Urothelium cell line (cell line): ENCODE measurements around the gene FRMD3.

Experiments
- DNase-seq: peaks from one replicate; pipeline ENCODE4 v3.0.0; 2011; ENCODE audit warnings: low spot score, mixed read lengths
- FAIRE-seq: peaks from 2 replicates; lab custom pipeline; 2011; peaks lifted over from hg19 to GRCh38; lab: Jason Lieb, UNC

The FRMD3 gene

DNA sequence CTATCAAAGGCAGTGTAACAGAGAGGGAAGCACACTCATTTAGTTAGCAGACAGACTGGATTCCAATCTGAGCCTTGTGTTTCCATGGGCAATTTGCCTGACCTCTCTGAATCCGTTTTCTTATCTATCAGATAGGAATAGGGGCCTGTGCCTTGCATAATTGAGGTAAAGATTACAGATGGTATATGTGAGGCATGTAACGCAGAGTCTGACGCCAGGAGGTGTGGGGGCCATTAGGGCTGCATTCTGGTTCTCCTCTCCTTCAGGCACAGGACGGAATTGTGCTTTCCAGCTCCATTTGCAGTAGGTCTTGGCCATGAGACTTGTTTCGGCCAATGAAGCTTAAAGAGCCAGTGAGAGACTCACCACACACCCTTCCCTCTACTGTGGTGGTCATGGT, 97.6 kb downstream of the FRMD3 start:
- FAIRE-seq = no peak
- no peak for DNase-seq

DNA sequence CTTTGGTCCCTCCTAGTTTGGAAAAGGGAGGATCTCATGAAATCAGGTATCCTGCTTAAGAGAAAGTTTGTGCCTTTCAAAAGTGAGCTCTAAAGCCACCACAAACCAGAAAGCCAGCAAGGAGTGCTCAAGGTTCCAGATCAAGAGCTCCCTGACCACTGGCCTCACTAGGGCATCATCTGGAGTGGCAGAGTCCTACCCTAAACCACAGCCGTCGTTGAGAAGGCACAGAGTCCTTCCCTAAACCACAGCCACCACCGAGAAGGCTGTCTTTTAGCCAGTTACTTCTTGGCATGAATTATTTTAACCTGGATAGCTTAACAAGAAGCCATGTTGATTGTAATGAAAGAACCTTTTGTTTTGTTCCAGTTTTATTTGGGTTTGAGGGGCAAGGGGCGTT, 102.9 kb downstream of the FRMD3 start:
- DNase-seq (no peak), FAIRE-seq (no peak)

GRCh38 chr9:83434254-83434653, 103.9 kb downstream of the FRMD3 start:
- no peak for FAIRE-seq
- no peak for DNase-seq

DNA sequence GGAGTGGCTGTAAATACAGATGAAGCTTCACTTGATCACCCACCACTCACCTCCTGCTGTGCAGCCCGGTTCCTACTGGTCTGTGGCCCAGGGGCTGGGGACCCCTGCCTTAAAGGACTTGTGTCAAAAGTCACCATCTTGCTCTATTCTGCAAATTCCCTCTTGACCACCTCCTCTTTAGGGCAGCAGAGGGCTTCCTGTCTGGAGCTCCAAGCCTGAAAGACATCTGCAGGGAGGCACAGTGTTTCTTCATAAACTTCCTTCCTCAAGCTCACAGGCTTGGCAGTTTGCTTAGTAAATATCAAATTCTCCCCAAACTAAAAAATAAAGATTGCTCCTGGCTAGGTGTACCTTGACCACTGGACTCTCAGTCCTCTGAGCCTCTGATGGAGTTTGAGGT, 104.4 kb downstream of the FRMD3 start:
- DNase-seq (no peak), FAIRE-seq (no peak)

DNA sequence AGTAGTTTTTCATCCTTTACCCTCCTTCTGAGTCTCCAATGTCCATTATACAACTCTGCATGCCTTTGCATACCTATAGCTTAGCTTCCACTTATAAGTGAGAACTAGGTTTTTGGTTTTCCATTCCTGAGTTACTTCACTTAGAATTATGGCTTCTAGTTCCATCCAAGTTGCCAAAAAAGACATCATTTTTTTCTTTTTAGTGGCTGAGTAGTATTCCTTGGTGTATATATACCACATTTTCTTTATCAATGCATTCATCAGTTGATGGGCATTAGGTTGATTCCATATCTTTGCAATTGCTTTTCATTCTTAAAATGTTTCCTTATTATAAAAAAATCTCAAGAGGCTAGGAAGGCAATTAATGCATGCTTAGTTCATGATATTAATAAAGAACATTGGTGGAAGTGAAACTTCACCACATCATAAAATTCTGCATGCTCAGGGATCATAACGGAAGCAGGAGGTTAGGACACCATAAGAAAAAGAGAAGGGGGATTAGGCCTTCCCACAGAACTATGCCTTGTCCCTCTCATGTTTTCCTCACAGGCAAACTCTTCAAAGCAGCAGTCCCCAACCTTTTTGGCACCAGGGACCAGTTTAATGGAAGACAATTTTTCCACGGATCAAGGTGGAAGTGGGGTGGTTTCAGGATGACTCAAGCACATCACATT, 105.2 kb downstream of the FRMD3 start:
- no peak for DNase-seq
- no peak for FAIRE-seq

GRCh38 chr9:83432104-83432627, 106.0 kb downstream of the FRMD3 start:
- FAIRE-seq (no peak), DNase-seq (peak; percentile 83)

DNA sequence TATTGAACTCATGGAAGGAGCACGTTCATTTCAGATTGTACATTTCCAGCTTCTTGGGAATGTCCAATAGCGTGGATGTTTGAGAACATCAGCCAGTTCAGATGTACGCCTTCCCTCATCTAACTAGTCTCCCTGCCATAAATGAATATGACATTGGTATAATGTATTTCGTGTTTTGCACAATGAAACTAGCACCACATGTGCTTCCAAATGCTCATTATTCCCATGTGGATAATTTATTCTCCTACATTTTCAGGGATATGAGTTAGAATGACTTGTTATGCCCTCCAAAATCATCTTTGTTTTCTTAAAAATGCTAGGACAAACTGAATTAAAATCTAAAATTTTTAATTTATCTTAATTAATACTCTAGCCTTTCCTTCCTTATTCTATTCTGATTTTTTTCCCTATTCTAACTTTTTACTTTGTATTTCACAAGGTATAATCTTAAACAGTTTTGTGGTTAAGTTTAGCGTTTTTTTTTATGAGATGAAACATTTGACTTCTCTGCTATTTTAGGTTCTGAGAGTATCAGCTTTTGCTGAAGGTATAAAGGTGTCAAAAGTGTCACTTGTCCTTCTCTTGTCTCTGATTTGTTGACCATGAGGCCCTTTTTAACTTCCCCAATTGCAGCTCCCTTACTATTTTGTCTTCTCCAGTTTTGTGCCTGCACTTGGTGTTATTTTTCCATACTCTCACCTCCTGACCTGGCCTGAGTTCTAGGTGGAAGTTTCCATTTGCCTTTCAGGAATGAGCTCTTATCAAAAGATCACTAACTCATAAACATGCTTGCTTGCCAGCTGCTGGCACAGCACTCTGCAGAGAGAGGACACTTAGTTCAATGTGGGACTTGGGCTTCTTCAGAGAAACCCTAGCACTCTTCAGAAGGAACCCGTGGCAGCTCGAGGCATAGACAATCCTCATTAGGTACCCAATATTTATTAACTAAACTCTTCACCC, 106.8 kb downstream of the FRMD3 start:
- FAIRE-seq (no peak), DNase-seq (no peak)

DNA sequence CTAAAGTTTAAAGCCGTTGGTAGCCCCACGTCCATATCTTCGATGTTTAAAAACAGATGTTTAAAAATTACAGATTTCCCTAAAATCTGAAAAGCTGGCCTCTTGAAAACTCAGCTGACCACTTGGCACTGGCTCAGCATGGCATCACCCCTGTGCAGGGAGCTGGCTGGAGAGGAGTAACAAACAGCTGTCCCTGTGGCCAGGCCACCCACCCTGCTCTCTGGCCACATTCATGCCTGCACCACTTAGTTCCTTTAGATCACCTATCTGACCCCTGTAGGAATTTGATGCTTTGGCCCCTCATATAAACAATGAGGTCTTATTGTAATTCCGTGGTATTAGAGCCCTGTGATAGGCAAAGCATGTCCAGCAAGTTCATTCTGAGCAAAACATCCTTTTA, 107.5 kb downstream of the FRMD3 start:
- DNase-seq = no peak
- no peak for FAIRE-seq

DNA sequence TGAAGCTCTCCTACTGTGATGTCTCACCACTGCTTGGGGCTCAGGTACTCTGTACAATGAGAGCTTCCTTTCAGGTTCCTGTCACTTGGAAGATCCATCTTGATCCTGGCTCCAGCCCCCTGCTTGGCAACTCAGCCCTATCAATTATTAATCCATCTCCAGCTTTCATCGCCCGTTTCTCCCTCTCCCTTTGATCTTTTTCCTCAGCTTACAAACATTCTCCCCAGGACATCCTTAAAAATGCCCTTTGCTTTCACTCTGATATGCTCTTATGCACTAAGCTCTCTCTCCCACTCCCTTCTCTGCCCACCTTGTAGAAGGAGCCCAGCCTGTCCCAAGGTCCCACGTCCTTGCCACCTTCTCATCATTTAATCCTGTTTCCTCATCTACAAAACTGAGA, 109.0 kb downstream of the FRMD3 start:
- DNase-seq (no peak), FAIRE-seq (no peak)

DNA sequence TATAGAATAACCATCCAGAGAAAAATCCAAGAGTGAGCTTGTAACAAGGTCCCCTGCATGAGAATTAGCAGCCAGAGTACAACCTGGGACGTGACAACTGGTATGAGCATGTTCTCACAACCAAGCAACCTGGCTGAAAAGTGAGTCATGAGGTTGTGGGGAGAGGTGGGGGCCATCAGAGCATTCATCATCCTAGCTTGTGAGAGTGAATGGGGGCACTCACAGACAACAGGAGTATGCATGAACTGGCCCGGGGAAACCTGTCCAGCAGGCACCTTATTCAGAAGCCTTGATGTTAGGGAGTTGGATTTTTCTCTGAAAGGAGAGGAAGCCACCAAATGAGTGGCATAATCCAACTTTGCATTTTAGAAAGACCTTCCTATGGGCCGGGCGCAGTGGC, 113.0 kb downstream of the FRMD3 start:
- peak; percentile 40 for DNase-seq
- no peak for FAIRE-seq

DNA sequence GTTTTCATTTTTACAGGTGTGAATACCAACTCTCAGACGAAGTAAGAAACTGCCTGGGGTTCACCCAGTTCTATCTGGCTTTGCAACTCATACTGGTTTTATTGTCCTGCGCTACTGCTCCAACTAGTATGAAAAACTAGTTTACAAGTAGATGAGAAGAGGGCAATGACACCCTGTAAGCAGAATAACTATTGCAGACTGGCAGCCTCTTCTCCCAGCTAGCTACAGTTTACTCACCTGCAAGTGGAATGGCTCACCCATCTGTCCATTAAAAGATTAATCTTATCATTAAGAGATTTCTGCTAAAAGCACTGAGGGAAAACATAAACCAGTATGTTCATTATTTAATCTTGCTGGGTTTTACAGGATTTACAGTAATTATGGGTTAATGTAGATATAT, 113.4 kb downstream of the FRMD3 start:
- DNase-seq (no peak), FAIRE-seq (no peak)

GRCh38 chr9:83423815-83424707, 114.1 kb downstream of the FRMD3 start:
- no peak for FAIRE-seq
- DNase-seq = no peak

GRCh38 chr9:83422527-83422926, 115.7 kb downstream of the FRMD3 start:
- FAIRE-seq (no peak), DNase-seq (no peak)

GRCh38 chr9:83420486-83420885, 117.7 kb downstream of the FRMD3 start:
- DNase-seq (no peak), FAIRE-seq (no peak)

DNA sequence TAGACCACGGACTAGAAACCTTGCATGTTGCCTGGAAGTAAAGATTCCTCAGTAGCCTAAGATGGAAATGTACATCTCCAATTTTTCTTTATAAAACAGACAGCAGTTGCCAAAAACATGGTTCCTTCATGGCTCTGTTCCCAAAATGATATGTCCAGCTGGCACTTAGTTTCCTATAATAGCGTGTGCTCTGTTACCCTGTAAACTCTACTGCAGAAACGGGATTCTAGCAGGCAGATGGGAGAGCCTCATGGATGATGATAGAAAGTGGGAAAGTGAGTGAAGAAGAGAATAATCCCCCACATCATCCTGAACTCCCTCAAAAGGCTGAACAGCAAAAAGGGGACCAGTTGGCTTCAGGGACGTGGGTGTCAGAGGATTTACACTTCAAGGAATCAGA, 118.2 kb downstream of the FRMD3 start:
- DNase-seq (no peak), FAIRE-seq (no peak)

DNA sequence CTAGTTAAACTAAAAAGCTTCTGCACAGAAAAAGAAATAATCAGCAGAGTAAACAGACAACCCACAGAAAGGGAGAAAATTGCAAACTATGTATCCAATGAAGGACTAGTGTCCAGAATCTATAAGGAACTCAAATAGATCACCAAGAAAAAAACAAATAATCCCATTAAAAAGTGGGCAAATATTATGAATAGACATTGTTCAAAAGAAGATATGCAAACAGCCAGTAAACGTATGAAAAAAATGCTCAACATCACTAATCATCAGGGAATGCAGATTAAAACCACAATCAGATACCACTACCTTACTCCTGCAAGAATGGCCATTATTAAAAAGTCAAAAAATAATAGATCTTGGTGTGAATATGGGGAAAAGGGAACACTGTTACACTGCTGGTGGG, 119.9 kb downstream of the FRMD3 start:
- DNase-seq = no peak
- FAIRE-seq = no peak

DNA sequence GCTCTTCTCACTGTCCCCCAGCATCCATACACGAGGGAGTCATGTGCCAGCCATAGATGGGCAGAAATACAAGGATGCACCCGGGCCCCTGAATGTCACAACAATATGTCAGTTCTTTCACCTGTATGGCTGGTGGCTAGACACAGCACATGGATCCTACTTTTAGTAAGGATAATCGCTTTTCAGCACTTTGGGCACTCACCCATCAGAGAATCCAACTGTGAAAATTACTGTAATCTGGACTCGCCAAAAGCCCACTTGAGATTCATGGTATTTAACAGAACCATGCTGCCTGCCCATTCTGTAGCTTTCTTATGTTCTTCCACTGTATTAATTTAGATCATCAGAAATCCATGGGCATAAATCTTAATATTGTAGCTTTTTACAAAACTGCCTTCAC, 124.8 kb downstream of the FRMD3 start:
- DNase-seq = no peak
- no peak for FAIRE-seq

DNA sequence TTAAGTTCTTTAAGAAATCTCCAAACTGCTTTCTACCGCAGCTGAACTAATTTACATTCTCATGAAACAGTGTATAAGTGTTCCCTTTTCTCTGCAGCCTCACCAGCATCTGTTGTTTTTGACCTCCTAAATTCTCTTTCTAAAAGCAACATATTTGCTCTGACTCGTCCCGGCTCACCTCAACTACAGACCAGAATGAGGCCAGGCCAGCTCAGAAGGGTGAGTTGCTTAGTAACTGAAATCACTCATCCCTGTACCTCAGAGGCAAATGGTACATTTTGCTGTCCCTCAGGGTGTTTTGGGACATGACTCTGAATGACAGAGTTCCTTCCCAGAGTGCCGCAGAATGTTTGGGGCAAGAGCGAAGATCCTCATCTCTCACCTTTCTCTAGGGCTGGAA, 127.5 kb downstream of the FRMD3 start:
- DNase-seq (no peak), FAIRE-seq (no peak)

DNA sequence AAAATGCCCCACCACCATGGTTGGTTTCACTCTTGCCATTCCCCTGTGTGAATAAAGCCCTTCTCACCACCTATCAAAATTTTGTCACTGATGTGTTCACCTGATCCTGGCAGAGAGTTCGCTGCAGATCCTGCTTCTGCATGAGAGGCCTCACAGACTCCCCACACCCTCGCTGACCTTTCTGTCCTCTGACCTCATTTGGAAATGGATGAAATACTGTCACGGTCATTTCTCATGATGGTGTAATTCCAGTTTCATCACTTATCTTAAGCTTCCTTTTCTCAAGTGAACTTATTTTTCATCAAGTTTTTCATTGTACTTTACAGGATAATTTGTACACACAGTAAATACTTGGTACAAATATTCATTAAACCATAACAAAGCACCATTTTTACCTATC, 131.3 kb downstream of the FRMD3 start:
- FAIRE-seq = no peak

DNA sequence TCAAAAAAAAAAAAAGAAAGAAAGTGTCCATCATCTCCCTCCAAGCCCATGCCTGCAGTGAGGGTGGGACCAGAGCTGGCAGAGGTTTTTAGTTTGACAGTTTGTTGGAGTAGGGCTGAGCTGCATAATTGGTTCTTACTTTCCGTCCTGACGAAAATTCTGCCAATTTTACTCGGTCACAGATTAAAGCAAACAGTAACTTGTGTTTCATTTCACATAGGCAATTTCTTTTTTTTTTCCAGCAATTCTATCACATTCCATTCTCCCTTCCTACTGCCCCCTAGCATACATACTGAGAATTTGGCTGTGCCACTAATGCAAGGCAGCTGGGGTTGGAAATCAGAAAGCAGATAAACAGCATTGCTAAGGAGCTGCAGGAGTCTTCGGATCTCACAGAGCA, 132.4 kb downstream of the FRMD3 start:
- DNase-seq (no peak), FAIRE-seq (no peak)

More for the DNA sequence above, 131.3 kb downstream of the FRMD3 start:
- no peak for DNase-seq
